Renal cortex interstitium (tissue), 11 donors: Measurements from ENCODE around the gene TRPC4. TPM values are rescaled to one million over a fixed set of nuclear protein-coding genes. Genes with fewer than 3 reads are reported as not detected.

Source experiments
- DNase-seq, 11 donors: peaks; one replicate each; pipeline ENCODE4 v3.0.0-alpha.2; 2013; ENCODE audit warnings: low read depth in 9 of 11, low spot score in 4 of 11; ENCODE audit errors: extremely low read depth in 1 of 11
- polyA plus RNA-seq, 3 donors: library from polyadenylated mRNA; unstranded; fragments of 120-200 nt; gene quantifications; one replicate each; pipeline ENCODE4 v1.2.1, GENCODE V29; 2013; ENCODE audit not compliant: insufficient read length in 3 of 3

The TRPC4 gene
- polyA plus RNA-seq, 3 donors = 4.4 to 6.4 (median 4.5) TPM

GRCh38 chr13:37751025-37751424 lies 118.5 kb downstream of the TRPC4 start:
- DNase-seq = no peak

GRCh38 chr13:37748913-37749312 lies 120.7 kb downstream of the TRPC4 start:
- DNase-seq = no peak

- DNase-seq = no peak
Measured at GRCh38 chr13:37747071-37747612, 122.4 kb downstream of the TRPC4 start.

GRCh38 chr13:37741536-37741935 lies 128.0 kb downstream of the TRPC4 start:
- DNase-seq = no peak

DNA sequence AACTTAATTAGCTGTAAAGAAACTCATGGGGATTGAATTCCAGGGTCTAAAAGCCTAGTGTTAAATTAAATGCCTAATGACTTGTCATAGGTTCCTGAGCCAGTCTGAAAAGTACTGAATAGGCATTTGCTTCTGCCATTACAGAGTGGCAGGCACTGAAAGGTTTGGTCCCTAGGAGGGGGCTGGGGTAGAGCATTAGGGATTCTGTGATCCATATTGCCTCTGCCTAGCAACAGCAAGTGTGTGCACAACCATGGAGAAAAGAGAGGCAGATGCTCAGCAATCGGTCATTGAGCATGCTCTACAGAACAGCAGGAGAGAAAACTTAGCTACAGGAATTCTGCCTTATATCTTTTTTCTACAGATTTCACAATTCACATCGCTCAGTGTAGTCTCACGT lies 133.5 kb downstream of the TRPC4 start:
- no peak for DNase-seq

DNA sequence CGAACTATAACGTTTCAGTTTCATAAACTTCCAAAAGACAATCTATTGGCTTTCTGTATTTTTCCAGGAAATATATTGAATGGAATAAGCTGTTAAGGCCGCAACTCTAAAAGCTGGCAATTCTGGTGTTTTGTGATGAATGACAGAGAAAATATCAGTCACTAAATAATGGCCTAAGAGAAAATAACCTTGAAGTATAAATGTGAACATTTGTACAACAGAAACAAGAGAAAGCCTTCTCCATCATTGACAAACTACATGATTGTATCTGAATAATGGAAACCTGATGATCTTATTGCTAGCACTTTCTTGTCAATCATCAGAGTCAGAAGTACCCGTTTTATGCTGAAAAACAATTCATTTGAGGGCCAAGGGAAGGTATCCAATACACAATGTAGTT lies 134.3 kb downstream of the TRPC4 start:
- DNase-seq = no peak

GRCh38 chr13:37729876-37730275 lies 139.7 kb downstream of the TRPC4 start:
- DNase-seq = no peak

GRCh38 chr13:37716420-37717195 lies 153.0 kb downstream of the TRPC4 start:
- DNase-seq = peak in 2 of 11 donors; percentile 15 to 19

- DNase-seq = no peak
Measured at GRCh38 chr13:37715606-37716015, 154.0 kb downstream of the TRPC4 start.

GRCh38 chr13:37709318-37709717 lies 160.3 kb downstream of the TRPC4 start:
- DNase-seq = no peak

- DNase-seq = no peak
Measured at GRCh38 chr13:37707739-37708500, 161.7 kb downstream of the TRPC4 start.

DNA sequence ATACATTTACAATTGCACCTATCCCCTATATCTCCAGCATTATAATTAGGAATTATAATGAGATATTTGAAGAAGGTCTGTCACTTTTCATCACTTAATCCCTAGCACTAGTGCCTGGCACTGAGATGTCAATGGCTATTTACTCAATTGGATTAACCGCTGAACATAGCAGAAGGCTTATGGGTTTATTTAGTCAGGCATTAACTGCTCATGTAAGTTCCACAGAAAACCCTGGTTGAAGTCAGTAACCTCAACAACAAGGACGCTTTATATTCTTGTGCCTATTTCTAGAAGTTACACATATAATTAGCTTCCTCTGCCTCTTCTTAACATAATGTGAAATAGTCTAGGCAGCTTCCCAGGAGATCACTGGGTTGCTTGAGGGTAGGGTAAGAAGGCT lies 163.5 kb downstream of the TRPC4 start:
- no peak for DNase-seq

GRCh38 chr13:37701972-37702371 lies 167.6 kb downstream of the TRPC4 start:
- DNase-seq = no peak

GRCh38 chr13:37701306-37701705 lies 168.3 kb downstream of the TRPC4 start:
- DNase-seq = no peak

DNA sequence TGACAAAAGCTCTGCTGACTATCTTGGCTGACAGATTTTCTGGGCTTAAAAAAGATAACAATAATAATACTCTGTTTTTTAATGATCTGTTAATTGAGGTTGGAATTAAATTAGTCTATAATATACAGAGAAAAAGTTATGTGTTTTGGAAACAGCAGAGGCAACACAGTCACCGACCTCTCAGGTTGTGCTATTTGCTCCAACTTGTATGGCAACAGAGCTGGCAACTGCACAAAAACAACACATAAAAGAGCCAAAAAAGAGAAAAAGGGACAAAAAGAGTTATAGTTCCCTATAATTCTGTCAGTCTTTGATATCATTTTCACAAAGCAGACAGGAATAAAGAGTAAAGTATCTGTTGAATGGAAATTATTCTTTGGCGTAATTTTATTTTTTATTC lies 168.7 kb downstream of the TRPC4 start:
- DNase-seq = no peak

GRCh38 chr13:37695200-37695599 lies 174.4 kb downstream of the TRPC4 start:
- DNase-seq = no peak

DNA sequence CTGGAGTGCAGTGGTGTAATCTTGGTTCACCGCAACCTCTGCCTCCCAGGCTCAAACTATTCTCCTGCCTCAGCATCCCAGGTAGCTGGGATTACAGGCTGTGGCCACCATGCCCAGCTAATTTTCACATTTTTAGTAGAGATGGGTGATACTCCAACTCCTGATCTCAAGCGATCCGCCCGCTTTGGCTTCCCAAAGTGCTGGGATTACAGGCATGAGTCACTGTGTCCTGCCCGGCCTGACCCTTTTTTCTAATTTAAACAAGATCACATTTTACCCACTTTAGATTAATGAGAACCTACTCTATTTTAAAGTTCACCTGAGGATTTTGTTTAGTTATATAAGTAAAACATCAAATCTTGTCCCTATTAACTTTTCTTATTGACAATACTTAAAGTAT lies 179.2 kb downstream of the TRPC4 start:
- no peak for DNase-seq

DNA sequence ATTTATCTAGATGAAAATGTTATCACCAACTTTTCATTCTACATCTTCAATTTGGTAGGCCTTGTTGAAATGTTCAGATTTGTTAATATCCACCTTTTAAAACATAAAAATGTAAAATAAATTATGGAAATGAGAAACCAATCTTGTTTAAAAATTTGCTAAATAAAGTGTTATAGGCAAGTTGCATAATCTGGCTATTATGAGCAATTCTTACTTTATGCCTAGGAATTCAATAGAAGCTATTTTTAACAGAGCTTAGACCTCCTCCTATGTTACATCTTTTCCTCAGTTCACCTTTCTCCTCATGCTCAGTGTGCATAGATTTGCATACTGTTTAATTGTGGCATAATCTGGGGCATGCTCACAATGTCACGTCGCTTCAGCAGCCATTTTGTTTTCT lies 183.1 kb downstream of the TRPC4 start:
- no peak for DNase-seq

GRCh38 chr13:37685206-37685605 lies 184.4 kb downstream of the TRPC4 start:
- DNase-seq = no peak

GRCh38 chr13:37682496-37682895 lies 187.1 kb downstream of the TRPC4 start:
- DNase-seq = no peak
